Rectal smooth muscle tissue (tissue), 1 donor: Measurements from ENCODE around the gene MOB3A.

ENCODE experiments used
- H3K27ac ChIP-seq: one replicate; pipeline ENCODE4 v1.7.0; 2013; ENCODE audit warnings: low read depth, low read length, inconsistent platforms
- H3K27me3 ChIP-seq: one replicate; pipeline ENCODE4 v1.7.0; 2013; ENCODE audit warnings: low read length; ENCODE audit not compliant: control insufficient read depth, insufficient read depth
- H3K36me3 ChIP-seq: one replicate; pipeline ENCODE4 v1.7.0; 2013; ENCODE audit warnings: low read length; ENCODE audit not compliant: control insufficient read depth, insufficient read depth
- H3K4me1 ChIP-seq: one replicate; pipeline ENCODE4 v1.7.0; 2013; ENCODE audit warnings: low read length; ENCODE audit not compliant: control insufficient read depth, insufficient read depth
- H3K4me3 ChIP-seq: one replicate; pipeline ENCODE4 v1.7.0; 2013; ENCODE audit warnings: low read length
- H3K9ac ChIP-seq: one replicate; pipeline ENCODE4 v1.7.0; 2013; ENCODE audit warnings: low read length

MOB3A gene

DNA sequence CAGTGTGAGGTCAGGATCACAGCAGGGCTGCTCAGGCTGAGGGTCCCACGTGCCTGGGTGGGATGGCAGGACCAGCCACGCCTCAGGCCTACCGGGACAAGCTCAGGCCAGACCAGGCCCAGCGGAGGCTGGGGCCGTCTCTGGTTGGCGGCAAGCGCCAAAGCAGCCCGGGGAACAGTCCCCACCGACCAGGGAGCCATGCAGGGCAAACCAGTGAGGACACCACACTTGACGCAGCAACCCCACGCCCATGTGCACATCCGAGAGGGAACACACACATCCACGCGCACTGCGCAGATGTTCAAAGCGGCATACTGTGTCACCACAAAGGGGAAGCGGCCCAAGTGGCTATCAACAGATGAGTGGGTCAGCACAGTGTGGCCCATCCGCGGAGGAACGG, 15.8 kb upstream of the MOB3A start:
- no peak overlapping the region for H3K4me3 ChIP-seq
- H3K9ac ChIP-seq, result no peak overlapping the region
- no peaks in the 10 kb centered on the region for H3K4me1 ChIP-seq
- H3K27me3 ChIP-seq, result no peaks in the 10 kb centered on the region
- peaks cover 65% of the 10 kb centered on the region for H3K36me3 ChIP-seq
- no peak overlapping the region for H3K27ac ChIP-seq

DNA sequence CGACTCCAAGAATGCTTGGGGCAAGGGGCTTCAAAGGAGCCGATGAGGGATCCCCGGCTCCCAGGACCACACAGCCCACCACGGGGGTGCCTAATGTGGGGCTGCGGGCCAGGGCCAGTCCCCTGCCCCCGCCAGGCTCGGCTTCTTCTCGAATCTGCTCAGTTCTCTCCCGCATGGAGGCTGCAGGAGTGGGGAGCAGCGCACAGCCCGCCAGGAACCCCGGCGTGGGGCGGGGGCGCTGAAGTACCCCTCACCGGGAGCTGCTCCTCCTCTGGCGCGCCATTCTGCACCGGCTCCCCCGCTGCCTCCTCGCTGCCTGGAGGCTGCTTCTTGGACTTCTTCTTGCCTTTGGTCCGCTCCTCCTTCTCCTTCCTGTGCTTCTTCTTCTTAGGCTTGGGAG, 15.3 kb upstream of the MOB3A start:
- Histone ChIP-seq H3K36me3 (peaks cover 65% of the 10 kb centered on the region), H3K27me3 (no peaks in the 10 kb centered on the region), H3K4me3 (no peak overlapping the region), H3K4me1 (no peaks in the 10 kb centered on the region), H3K27ac (no peak overlapping the region), H3K9ac (no peak overlapping the region)

DNA sequence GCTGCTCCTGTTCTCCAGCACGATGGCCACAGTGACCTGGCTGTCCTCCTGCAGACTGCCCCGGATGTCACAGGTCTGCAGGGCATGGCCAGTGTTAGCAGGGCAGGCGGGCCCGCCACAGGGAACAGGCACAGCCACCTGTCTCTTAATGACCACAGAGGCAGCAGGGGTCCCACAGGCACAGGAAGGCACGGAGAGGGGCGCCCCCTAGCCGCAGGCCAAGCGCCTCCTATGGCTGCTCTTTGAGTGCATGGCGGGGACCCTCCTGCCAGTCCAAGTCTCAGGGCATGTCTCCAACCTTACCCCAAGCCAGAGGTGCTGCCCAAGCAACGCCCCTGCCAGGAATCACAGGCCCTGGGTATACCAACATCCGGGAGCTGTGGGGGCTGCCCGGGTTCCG, 14.7 kb upstream of the MOB3A start:
- H3K27me3 ChIP-seq, result no peaks in the 10 kb centered on the region
- no peaks in the 10 kb centered on the region for H3K4me1 ChIP-seq
- no peak overlapping the region for H3K27ac ChIP-seq
- no peak overlapping the region for H3K9ac ChIP-seq
- no peak overlapping the region for H3K4me3 ChIP-seq
- peaks cover 64% of the 10 kb centered on the region for H3K36me3 ChIP-seq

DNA sequence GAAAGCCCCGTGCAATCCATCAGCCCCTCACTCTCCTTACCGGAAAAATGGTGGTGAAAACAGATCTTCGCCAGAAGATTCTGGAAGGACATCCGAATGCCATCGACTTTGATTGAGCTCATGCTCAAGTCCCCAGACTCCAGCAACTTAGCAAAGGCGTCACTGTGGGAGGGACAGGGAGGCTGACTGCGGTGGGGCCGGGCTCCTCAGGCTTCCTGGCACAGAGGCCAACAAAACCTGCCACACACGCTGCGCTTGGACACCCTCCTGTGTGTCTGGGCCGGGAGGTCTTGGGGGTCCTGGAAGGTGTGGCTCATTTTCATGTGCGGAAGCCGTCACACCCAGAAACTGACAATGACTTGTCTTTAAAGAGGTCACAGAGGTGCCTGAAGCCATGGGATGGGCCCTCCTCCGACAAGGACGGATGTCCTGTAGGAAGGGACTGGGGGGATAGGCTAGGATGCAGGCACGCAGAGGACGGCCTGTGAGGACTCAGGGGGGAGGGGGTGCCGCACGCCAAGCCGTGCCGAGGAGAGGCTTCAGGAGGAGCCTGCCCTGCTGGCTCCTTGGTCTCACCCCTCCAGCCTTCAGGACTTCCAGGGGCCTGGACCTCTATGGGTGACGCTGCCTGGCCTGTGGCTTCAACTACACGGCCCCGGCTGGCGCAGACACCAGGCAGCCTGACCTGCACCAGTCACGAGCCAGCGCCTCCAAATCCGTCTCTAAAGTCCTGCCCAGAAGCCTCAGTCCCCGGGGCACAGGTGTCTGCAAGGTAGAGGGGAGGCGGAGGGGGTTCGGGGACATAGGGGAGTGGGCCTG, 13.1 kb upstream of the MOB3A start:
- Histone ChIP-seq H3K36me3 (peaks cover 54% of the 10 kb centered on the region), H3K27me3 (no peaks in the 10 kb centered on the region), H3K9ac (no peak overlapping the region), H3K4me3 (no peak overlapping the region), H3K27ac (no peak overlapping the region), H3K4me1 (no peaks in the 10 kb centered on the region)

DNA sequence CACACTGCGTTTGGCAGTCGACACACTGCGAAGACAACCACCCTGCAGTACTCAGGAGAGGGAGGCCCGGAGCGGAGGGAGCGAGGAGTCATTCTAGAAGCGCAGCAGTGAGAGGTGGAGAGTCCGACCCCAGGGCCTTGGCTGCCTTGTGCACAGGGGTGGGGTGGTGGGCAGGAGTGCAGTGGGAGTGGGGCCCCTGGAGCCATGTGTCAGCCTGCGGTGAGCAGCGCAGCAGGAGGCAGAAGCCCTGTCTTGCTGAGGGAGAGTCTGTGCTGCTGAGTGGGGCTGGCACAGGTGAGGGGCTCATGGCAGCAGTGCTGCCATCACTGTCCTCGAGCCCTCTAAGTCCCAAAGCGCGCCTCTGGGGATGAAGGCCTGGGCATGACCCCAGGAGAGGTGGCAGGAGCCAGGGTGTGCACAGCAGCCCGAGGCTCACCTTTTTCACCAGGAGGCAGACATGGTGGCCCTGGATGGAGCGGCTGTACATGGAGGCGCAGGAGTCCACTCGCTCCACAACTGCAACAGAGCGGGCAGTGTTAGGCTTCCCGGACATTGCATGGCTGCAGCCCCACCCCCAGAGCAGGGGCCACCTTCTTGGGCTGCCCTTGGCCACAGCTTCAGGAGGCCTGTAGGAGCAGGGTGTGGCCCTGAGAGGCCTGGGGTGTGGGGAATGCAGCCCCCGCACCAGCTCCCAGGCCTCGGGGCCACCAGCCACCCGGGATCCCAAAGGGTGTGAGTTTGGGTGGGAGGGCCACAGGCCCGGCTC, 12.3 kb upstream of the MOB3A start:
- Histone ChIP-seq H3K36me3 (peaks cover 48% of the 10 kb centered on the region), H3K9ac (no peak overlapping the region), H3K4me3 (no peak overlapping the region), H3K27me3 (no peaks in the 10 kb centered on the region), H3K4me1 (no peaks in the 10 kb centered on the region), H3K27ac (no peak overlapping the region)

DNA sequence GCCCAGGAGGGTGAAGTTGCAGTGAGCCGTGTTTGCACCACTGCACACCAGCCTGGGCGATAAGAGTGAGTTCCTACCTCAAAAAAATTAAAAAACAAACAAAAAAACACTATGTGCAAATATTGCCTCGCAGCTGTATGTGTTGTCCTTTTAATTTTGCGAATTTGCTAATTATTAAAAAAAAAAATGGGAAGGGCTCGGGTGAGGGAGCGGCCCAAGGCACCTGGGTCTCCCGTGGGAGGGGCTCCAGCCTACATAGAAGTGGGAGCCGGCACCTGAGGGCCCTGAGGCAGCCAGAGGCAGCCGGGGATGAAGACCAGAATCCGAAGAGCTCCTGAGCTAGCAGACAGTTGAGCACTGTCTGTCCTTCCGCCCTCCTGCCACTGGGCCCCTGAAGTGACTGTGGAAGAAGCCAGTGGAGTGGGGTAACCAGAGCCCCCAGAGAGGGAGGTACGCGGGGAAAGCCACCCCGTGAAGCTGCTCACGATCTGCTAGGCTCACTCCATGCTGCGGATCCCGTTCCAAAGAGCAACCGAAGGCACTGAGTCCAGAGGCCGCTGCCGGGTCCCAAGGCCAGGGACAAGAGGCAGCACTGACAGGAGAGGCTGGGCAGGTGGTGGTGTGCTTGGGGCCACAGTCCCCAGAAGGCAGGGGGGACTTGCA, 7.0 kb upstream of the MOB3A start:
- Histone ChIP-seq H3K9ac (no peak overlapping the region), H3K27ac (no peak overlapping the region), H3K36me3 (peaks cover 29% of the 10 kb centered on the region), H3K4me1 (no peaks in the 10 kb centered on the region), H3K27me3 (no peaks in the 10 kb centered on the region), H3K4me3 (no peak overlapping the region)

DNA sequence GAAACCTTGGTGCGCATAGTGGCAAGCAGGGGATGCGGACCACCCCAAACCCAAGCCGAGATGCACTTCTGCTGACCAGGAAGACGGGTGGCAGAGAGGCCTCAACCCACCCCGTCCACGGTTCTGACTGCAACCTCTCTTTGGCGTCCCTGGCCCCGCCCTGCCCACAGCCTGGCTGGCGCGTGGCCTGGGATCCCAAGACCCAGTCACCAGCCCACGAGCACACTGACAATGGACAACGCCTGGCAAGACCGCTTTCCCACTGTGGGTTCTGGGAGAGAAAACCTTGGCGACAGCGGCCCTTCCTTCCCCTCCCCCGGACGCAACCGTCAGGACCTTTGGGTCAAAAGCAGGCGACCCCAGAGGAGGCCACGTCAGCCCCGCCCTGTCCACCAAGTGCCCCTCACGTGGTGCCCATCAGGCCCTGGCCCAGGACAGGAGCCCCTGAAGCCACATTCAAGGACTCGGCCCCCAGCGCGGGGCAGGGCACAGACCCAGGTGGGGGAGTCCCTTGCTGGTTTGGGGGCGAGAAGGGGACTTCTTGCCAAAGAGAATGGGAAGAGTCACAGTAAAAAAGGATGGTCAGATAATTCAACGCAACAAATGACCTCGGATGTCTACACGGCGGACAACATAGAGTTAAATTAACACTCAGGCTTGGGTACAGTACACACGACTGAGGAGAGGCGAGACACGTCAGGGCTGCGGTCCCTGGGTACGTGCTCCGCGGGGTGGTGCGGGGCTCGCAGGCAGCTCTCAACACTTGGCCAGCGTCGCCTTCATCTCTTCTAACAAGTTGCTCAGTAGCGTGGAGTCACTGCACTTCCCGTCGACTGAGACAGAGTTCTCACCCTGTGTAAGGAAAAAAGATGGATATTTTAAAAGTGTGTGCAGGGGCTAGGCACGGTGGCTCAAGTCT, 5.5 kb upstream of the MOB3A start:
- Histone ChIP-seq H3K36me3 (peaks cover 28% of the 10 kb centered on the region), H3K9ac (no peak overlapping the region), H3K27me3 (no peaks in the 10 kb centered on the region), H3K27ac (no peak overlapping the region), H3K4me1 (no peaks in the 10 kb centered on the region), H3K4me3 (no peak overlapping the region)

DNA sequence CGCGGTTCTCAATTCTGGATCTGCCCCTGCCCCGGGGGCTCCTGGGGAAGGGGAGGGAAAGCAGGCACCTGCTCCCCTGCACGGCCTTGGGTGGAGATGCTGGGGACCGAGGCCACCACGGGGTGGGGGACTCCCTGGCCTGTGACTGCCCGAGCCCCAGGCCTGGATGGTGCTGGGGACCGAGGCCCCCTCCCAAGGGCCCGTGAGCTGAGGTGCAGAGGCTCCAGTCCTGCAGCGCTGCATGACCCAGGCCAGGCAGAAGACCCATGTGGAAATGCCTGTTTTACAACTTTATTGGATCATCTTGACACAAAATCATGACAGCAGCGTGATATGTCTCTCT, 4.6 kb upstream of the MOB3A start:
- Histone ChIP-seq H3K4me3 (no peak overlapping the region), H3K4me1 (no peaks in the 10 kb centered on the region), H3K9ac (no peak overlapping the region), H3K27ac (no peak overlapping the region), H3K27me3 (no peaks in the 10 kb centered on the region), H3K36me3 (peaks cover 22% of the 10 kb centered on the region)

DNA sequence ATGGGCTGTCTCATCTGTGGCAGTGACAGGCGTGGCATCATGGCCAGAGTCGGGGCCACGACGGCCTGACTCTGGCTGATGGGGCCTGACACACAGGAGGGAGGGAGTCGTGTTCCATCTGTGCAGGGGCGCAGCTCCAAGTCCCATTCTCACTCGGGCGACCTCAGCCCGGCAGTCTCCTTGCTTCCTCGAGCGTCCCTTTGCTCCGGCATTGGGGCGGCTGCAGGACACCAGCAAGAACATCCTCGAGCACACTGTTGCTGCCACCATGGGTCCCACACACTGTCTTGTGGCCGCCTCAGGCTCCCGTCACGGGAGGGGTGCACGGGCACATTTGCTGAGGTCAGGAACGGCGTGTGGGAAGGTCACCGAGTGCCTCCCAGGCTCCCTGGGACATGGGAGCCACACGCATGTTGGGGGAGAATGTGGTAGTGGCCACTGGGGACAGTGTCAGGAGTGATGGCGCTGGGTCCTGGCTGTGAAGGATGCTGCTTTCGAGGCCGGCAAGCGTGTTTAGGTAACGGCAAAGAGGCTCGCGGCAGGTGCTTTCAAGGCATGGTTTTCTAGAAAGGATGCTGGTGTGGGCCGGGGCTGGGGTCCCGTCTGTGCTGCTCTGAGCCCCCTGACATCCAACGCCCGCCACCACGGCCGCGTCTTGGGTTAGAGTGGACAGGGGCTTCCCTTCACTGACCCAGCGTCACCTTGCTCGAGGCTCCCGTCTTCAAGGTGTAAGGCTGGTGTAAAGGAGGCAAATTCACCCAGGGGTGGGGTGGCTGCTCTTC, 4.0 kb upstream of the MOB3A start:
- H3K27me3 ChIP-seq, result no peaks in the 10 kb centered on the region
- no peak overlapping the region for H3K27ac ChIP-seq
- no peaks in the 10 kb centered on the region for H3K4me1 ChIP-seq
- H3K9ac ChIP-seq, result no peak overlapping the region
- no peak overlapping the region for H3K4me3 ChIP-seq
- H3K36me3 ChIP-seq, result peaks cover 22% of the 10 kb centered on the region

DNA sequence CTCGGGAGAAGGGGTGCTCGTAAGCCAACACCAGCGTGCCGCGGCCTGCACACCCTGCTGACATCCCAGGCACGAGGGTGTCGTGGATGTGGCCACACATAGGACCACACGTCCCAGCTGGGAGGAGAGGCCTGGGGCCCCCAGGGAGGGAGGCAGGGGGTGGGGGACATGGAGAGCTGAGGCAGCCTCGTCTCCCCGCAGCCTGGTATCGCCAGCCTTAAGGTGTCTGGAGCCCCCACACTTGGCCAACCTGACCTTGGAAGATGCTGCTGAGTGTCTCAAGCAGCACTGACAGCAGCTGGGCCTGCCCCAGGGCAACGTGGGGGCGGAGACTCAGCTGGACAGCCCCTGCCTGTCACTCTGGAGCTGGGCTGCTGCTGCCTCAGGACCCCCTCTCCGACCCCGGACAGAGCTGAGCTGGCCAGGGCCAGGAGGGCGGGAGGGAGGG, 3.0 kb upstream of the MOB3A start:
- Histone ChIP-seq H3K27ac (no peak overlapping the region), H3K36me3 (peaks cover 19% of the 10 kb centered on the region), H3K4me3 (no peak overlapping the region), H3K4me1 (no peaks in the 10 kb centered on the region), H3K9ac (no peak overlapping the region), H3K27me3 (no peaks in the 10 kb centered on the region)

DNA sequence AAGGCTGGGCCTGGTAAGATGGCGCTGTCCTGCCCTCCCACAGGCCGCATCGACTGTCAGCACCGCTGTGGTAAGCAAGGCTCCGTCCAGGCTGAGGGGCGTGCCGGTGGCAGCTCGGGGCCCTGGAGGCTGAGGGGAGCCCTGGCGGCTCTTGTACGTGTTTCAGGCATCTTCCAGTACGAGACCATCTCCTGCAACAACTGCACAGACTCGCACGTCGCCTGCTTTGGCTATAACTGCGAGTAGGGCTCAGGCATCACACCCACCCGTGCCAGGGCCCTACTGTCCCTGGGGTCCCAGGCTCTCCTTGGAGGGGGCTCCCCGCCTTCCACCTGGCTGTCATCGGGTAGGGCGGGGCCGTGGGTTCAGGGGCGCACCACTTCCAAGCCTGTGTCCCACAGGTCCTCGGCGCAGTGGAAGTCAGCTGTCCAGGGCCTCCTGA, 1.8 kb upstream of the MOB3A start:
- H3K27ac ChIP-seq, result no peak overlapping the region
- no peaks in the 10 kb centered on the region for H3K27me3 ChIP-seq
- H3K4me1 ChIP-seq, result peaks cover 9% of the 10 kb centered on the region
- H3K4me3 ChIP-seq, result no peak overlapping the region
- H3K36me3 ChIP-seq, result peaks cover 15% of the 10 kb centered on the region
- H3K9ac ChIP-seq, result no peak overlapping the region
